ENCODE results near the gene PLA2G4C.
"Not testable (repeated sequence)": the region's sequence is repeated elsewhere in the genome, so short reads cannot be mapped to it uniquely, and the experiment has no call there.

Gene PLA2G4C

GRCh38 chr19:48113190-48113917, 2.7 kb upstream of the PLA2G4C start:
- no CpG with 5 or more reads among the region's 16 CpGs for WGBS (ENCODE audit: insufficient coverage, insufficient read length)
- no peak overlapping the region for H3K27ac ChIP-seq (ENCODE audit: low read length)
- H3K36me3 ChIP-seq (ENCODE audit: control insufficient read depth, insufficient read depth, low read length) = 0 out of 2 replicates have a peak, but pooled peaks cover 3% of the 10 kb centered on the region
- H3K4me3 ChIP-seq (ENCODE audit: low read length) = no peak overlapping the region
- no peaks in the 10 kb centered on the region for H3K9me3 ChIP-seq (ENCODE audit: control insufficient read depth, insufficient read depth, low read length)
- H3K27me3 ChIP-seq (ENCODE audit: control insufficient read depth, insufficient read depth, low read length) = no peaks in the 10 kb centered on the region
- no peaks in the 10 kb centered on the region for H3K4me1 ChIP-seq (ENCODE audit: control insufficient read depth, insufficient read depth, low read length)
- no peak for DNase-seq (ENCODE audit: low read depth, low spot score)

GRCh38 chr19:48111280-48111679, 663 bp upstream of the PLA2G4C start:
- H3K36me3 ChIP-seq (ENCODE audit: control insufficient read depth, insufficient read depth, low read length) = no peaks in the 10 kb centered on the region
- H3K4me3 ChIP-seq (ENCODE audit: low read length) = no peak overlapping the region
- no CpG with 5 or more reads among the region's 7 CpGs for WGBS (ENCODE audit: insufficient coverage, insufficient read length)
- no peak overlapping the region for H3K27ac ChIP-seq (ENCODE audit: low read length)
- no peaks in the 10 kb centered on the region for H3K27me3 ChIP-seq (ENCODE audit: control insufficient read depth, insufficient read depth, low read length)
- no peaks in the 10 kb centered on the region for H3K9me3 ChIP-seq (ENCODE audit: control insufficient read depth, insufficient read depth, low read length)
- DNase-seq (ENCODE audit: low read depth, low spot score) = no peak
- no peaks in the 10 kb centered on the region for H3K4me1 ChIP-seq (ENCODE audit: control insufficient read depth, insufficient read depth, low read length)

- Histone ChIP-seq H3K4me3 (ENCODE audit: low read length) (no peak overlapping the region), H3K9me3 (ENCODE audit: control insufficient read depth, insufficient read depth, low read length) (no peaks in the 10 kb centered on the region), H3K27ac (ENCODE audit: low read length) (no peak overlapping the region), H3K4me1 (ENCODE audit: control insufficient read depth, insufficient read depth, low read length) (no peaks in the 10 kb centered on the region), H3K27me3 (ENCODE audit: control insufficient read depth, insufficient read depth, low read length) (no peaks in the 10 kb centered on the region), H3K36me3 (ENCODE audit: control insufficient read depth, insufficient read depth, low read length) (no peaks in the 10 kb centered on the region)
- WGBS (ENCODE audit: insufficient coverage, insufficient read length) = no CpG with 5 or more reads among the region's 15 CpGs
- no peak for DNase-seq (ENCODE audit: low read depth, low spot score)
These were observed 1.4 kb downstream of the PLA2G4C start for GRCh38 chr19:48108997-48109782.

GRCh38 chr19:48103922-48104321, 6.7 kb downstream of the PLA2G4C start:
- no peaks in the 10 kb centered on the region for H3K4me1 ChIP-seq (ENCODE audit: control insufficient read depth, insufficient read depth, low read length)
- no peak overlapping the region for H3K27ac ChIP-seq (ENCODE audit: low read length)
- no peak for DNase-seq (ENCODE audit: low read depth, low spot score)
- H3K27me3 ChIP-seq (ENCODE audit: control insufficient read depth, insufficient read depth, low read length) = no peaks in the 10 kb centered on the region
- H3K4me3 ChIP-seq (ENCODE audit: low read length) = no peak overlapping the region
- WGBS (ENCODE audit: insufficient coverage, insufficient read length) = no CpG with 5 or more reads among the region's 5 CpGs
- H3K36me3 ChIP-seq (ENCODE audit: control insufficient read depth, insufficient read depth, low read length) = no peaks in the 10 kb centered on the region
- H3K9me3 ChIP-seq (ENCODE audit: control insufficient read depth, insufficient read depth, low read length) = no peaks in the 10 kb centered on the region

GRCh38 chr19:48102870-48103751, 7.5 kb downstream of the PLA2G4C start:
- peak; percentile 52 for DNase-seq (ENCODE audit: low read depth, low spot score)
- Histone ChIP-seq H3K27me3 (ENCODE audit: control insufficient read depth, insufficient read depth, low read length) (no peaks in the 10 kb centered on the region), H3K4me1 (ENCODE audit: control insufficient read depth, insufficient read depth, low read length) (no peaks in the 10 kb centered on the region), H3K4me3 (ENCODE audit: low read length) (no peak overlapping the region; the same call in 1 of the 2 replicates), H3K27ac (ENCODE audit: low read length) (no peak overlapping the region), H3K9me3 (ENCODE audit: control insufficient read depth, insufficient read depth, low read length) (no peaks in the 10 kb centered on the region), H3K36me3 (ENCODE audit: control insufficient read depth, insufficient read depth, low read length) (no peaks in the 10 kb centered on the region)
- WGBS (ENCODE audit: insufficient coverage, insufficient read length) = no CpG with 5 or more reads among the region's 13 CpGs

- Histone ChIP-seq H3K27me3 (ENCODE audit: control insufficient read depth, insufficient read depth, low read length) (no peaks in the 10 kb centered on the region), H3K9me3 (ENCODE audit: control insufficient read depth, insufficient read depth, low read length) (peaks cover 2% of the 10 kb centered on the region; the same call in 1 of the 2 replicates), H3K36me3 (ENCODE audit: control insufficient read depth, insufficient read depth, low read length) (no peaks in the 10 kb centered on the region), H3K27ac (ENCODE audit: low read length) (no peak overlapping the region), H3K4me3 (ENCODE audit: low read length) (no peak overlapping the region), H3K4me1 (ENCODE audit: control insufficient read depth, insufficient read depth, low read length) (no peaks in the 10 kb centered on the region)
- WGBS (ENCODE audit: insufficient coverage, insufficient read length) = no CpG with 5 or more reads among the region's 4 CpGs
- DNase-seq (ENCODE audit: low read depth, low spot score) = no peak
These were observed 14.9 kb downstream of the PLA2G4C start for GRCh38 chr19:48095612-48096175.

GRCh38 chr19:48094855-48095203, 15.8 kb downstream of the PLA2G4C start:
- no CpG with 5 or more reads among the region's 2 CpGs for WGBS (ENCODE audit: insufficient coverage, insufficient read length)
- DNase-seq (ENCODE audit: low read depth, low spot score) = no peak
- H3K4me3 ChIP-seq (ENCODE audit: low read length) = no peak overlapping the region
- H3K27ac ChIP-seq (ENCODE audit: low read length) = no peak overlapping the region
- no peaks in the 10 kb centered on the region for H3K36me3 ChIP-seq (ENCODE audit: control insufficient read depth, insufficient read depth, low read length)
- no peaks in the 10 kb centered on the region for H3K4me1 ChIP-seq (ENCODE audit: control insufficient read depth, insufficient read depth, low read length)
- peaks cover 2% of the 10 kb centered on the region; the same call in 1 of the 2 replicates for H3K9me3 ChIP-seq (ENCODE audit: control insufficient read depth, insufficient read depth, low read length)
- H3K27me3 ChIP-seq (ENCODE audit: control insufficient read depth, insufficient read depth, low read length) = no peaks in the 10 kb centered on the region

- H3K27ac ChIP-seq (ENCODE audit: low read length) = no peak overlapping the region
- H3K27me3 ChIP-seq (ENCODE audit: control insufficient read depth, insufficient read depth, low read length) = no peaks in the 10 kb centered on the region
- H3K4me1 ChIP-seq (ENCODE audit: control insufficient read depth, insufficient read depth, low read length) = no peaks in the 10 kb centered on the region
- no peak overlapping the region for H3K4me3 ChIP-seq (ENCODE audit: low read length)
- no peak for DNase-seq (ENCODE audit: low read depth, low spot score)
- peaks cover 2% of the 10 kb centered on the region; the same call in 1 of the 2 replicates for H3K9me3 ChIP-seq (ENCODE audit: control insufficient read depth, insufficient read depth, low read length)
- no CpG with 5 or more reads among the region's 1 CpG for WGBS (ENCODE audit: insufficient coverage, insufficient read length)
- H3K36me3 ChIP-seq (ENCODE audit: control insufficient read depth, insufficient read depth, low read length) = no peaks in the 10 kb centered on the region
These were observed 16.3 kb downstream of the PLA2G4C start for GRCh38 chr19:48094129-48094854.

- not testable (repeated sequence) for H3K27ac ChIP-seq (ENCODE audit: low read length); H3K27me3 ChIP-seq (ENCODE audit: control insufficient read depth, insufficient read depth, low read length); H3K4me3 ChIP-seq (ENCODE audit: low read length); H3K4me1 ChIP-seq (ENCODE audit: control insufficient read depth, insufficient read depth, low read length); DNase-seq (ENCODE audit: low read depth, low spot score); H3K36me3 ChIP-seq (ENCODE audit: control insufficient read depth, insufficient read depth, low read length); H3K9me3 ChIP-seq (ENCODE audit: control insufficient read depth, insufficient read depth, low read length)
- WGBS (ENCODE audit: insufficient coverage, insufficient read length) = no CpG with 5 or more reads among the region's 13 CpGs
These were observed 19.4 kb downstream of the PLA2G4C start for GRCh38 chr19:48091111-48091718.
